Naive thymus-derived CD4-positive, alpha-beta T cell (primary cell): ENCODE measurements around the gene ATP7B. TPM values are rescaled to one million over a fixed set of nuclear protein-coding genes. Genes with fewer than 3 reads are reported as not detected.

Experiments used
- ATAC-seq: fragments of 150-1000 bp; cut with Tn5 transposase; 2 replicates; pipeline ENCODE4 v1.10.0; 2021; ENCODE audit warnings: mild to moderate bottlenecking, moderate library complexity
- CTCF ChIA-PET: fragments of 350-600 bp; sonication (Branson Sonifier 250); formaldehyde crosslinking; loops from one replicate; lab custom pipeline; 2021; ENCODE audit warnings: antibody characterized with exemption; lab: Charles Lee
- POLR2A ChIA-PET: fragments of 350-600 bp; sonication (Branson Sonifier 250); formaldehyde crosslinking; loops from one replicate; lab custom pipeline; 2021; ENCODE audit warnings: antibody characterized with exemption, inconsistent platforms; lab: Charles Lee
- DNase-seq, 9 donors: peaks; one replicate each; pipeline versions ENCODE4 v3.0.0 to v3.0.0-alpha.2; 2020 to 2022; ENCODE audit warnings: mixed read lengths in 1 of 9
- H3K27ac ChIP-seq: one replicate; pipeline ENCODE4 v1.7.0; 2013; ENCODE audit warnings: mild to moderate bottlenecking, low read depth, low read length, moderate library complexity
- H3K27me3 ChIP-seq, 2 donors: one replicate each; pipeline ENCODE4 v1.7.0; 2013; ENCODE audit warnings: low read length in 2 of 2, mild to moderate bottlenecking in 2 of 2, moderate library complexity in 2 of 2; ENCODE audit not compliant: control insufficient read depth in 2 of 2, insufficient read depth in 2 of 2
- H3K36me3 ChIP-seq, 3 experiments: 1 replicate in 2 of 3; 2 replicates in 1 of 3; pipeline ENCODE4 v1.7.0; 2013; ENCODE audit warnings: low read length in 3 of 3, mild to moderate bottlenecking in 3 of 3, moderate library complexity in 1 of 3; ENCODE audit not compliant: insufficient read depth in 3 of 3, control insufficient read depth in 2 of 3
- H3K4me1 ChIP-seq, 2 donors: one replicate each; pipeline ENCODE4 v1.7.0; 2013; ENCODE audit warnings: low read length in 2 of 2, mild to moderate bottlenecking in 2 of 2, moderate library complexity in 1 of 2; ENCODE audit not compliant: control insufficient read depth in 2 of 2, insufficient read depth in 2 of 2
- H3K4me3 ChIP-seq: 2 replicates; pipeline ENCODE4 v1.7.0; 2013; ENCODE audit warnings: mild to moderate bottlenecking, low read length
- H3K9me3 ChIP-seq, 3 experiments: 1 replicate in 2 of 3; 2 replicates in 1 of 3; pipeline ENCODE4 v1.7.0; 2013; ENCODE audit warnings: low read length in 3 of 3; ENCODE audit not compliant: control insufficient read depth in 2 of 3
- H3K27ac Mint-ChIP-seq, 9 donors: one replicate each; pipeline ENCODE4 v1.8.0; 2020 to 2022; ENCODE audit warnings: mixed read lengths in 9 of 9, mild to moderate bottlenecking in 8 of 9, moderate library complexity in 5 of 9, inconsistent platforms in 2 of 9
- H3K27me3 Mint-ChIP-seq, 5 donors: one replicate each; pipeline ENCODE4 v1.8.0; 2021 to 2022; ENCODE audit warnings: mixed read lengths in 5 of 5, mild to moderate bottlenecking in 1 of 5
- H3K36me3 Mint-ChIP-seq, 5 donors: one replicate each; pipeline ENCODE4 v1.8.0; 2020 to 2022; ENCODE audit warnings: mixed read lengths in 5 of 5, mild to moderate bottlenecking in 3 of 5, inconsistent platforms in 1 of 5
- H3K4me1 Mint-ChIP-seq, 7 donors: one replicate each; pipeline ENCODE4 v1.8.0; 2020 to 2022; ENCODE audit warnings: mixed read lengths in 7 of 7, mild to moderate bottlenecking in 3 of 7, inconsistent platforms in 1 of 7
- H3K4me3 Mint-ChIP-seq, 10 donors: one replicate each; pipeline ENCODE4 v1.8.0; 2020 to 2022; ENCODE audit warnings: mild to moderate bottlenecking in 10 of 10, mixed read lengths in 10 of 10, moderate library complexity in 6 of 10, inconsistent platforms in 2 of 10
- H3K9me3 Mint-ChIP-seq, 11 donors: one replicate each; pipeline ENCODE4 v1.8.0; 2020 to 2022; ENCODE audit warnings: mixed read lengths in 11 of 11, mild to moderate bottlenecking in 4 of 11, inconsistent platforms in 1 of 11, moderate library complexity in 1 of 11
- intact Hi-C, 2 donors: fragments of 100-400 bp; cut with micrococcal nuclease; formaldehyde crosslinking; loops; one replicate each; pipeline ENCODE4 v1.15.1; 2023
- polyA plus RNA-seq, 2 donors: library from polyadenylated mRNA; unstranded; fragments of 300-500 nt; fragmentation: Illumina TruSeq; gene quantifications; one replicate each; pipeline ENCODE4 v1.2.3, GENCODE V29; 2021
- total RNA-seq, 6 experiments: library from RNA in 5 of 6; stranded (reverse) in 5 of 6; gene quantifications; 1 replicate in 5 of 6; 2 replicates in 1 of 6; pipeline ENCODE4 v1.2.3 and lab custom pipeline; 2021 to 2026

The ATP7B gene
- total and polyA plus RNA-seq, 7 experiments from 2014 or later: 0.18 to 1.4 (median 1.3) TPM

- ChIA-PET CTCF (interaction anchor here (1.3 kb wide), 1 partner anchor 30 kb away, joined by 3 read pairs; no protein-coding TSS in a partner anchor), POLR2A (no interaction called here)
- Mint-ChIP-seq H3K4me3 (no peak overlapping the region), H3K27me3 (peaks cover 3 to 33% (median 8%) of the 10 kb centered on the region in 5 donors), H3K27ac (no peak overlapping the region), H3K36me3 (no peaks in the 10 kb centered on the region), H3K9me3 (no peaks in the 10 kb centered on the region), H3K4me1 (peaks cover 0 to 7% (median 4%) of the 10 kb centered on the region in 7 donors)
- H3K4me1 ChIP-seq: no peaks in the 10 kb centered on the region
- no peak overlapping the region for H3K4me3 ChIP-seq
- H3K36me3 ChIP-seq: no peaks in the 10 kb centered on the region
- no peak for ATAC-seq
- H3K27me3 ChIP-seq: no peaks in the 10 kb centered on the region
- DNase-seq: no peak
- no peak overlapping the region for H3K27ac ChIP-seq
- no peaks in the 10 kb centered on the region for H3K9me3 ChIP-seq
- intact Hi-C loops: loop anchor here in 1 of 2 donors (5.0 kb wide), 1 partner anchor 233 kb away; no protein-coding TSS in a partner anchor
Observed at GRCh38 chr13:52004511-52005170, 6.6 kb downstream of the ATP7B start.

GRCh38 chr13:52003541-52003940, 7.7 kb downstream of the ATP7B start:
- Mint-ChIP-seq H3K4me1 (peaks cover 0 to 7% (median 4%) of the 10 kb centered on the region in 7 donors), H3K4me3 (no peak overlapping the region), H3K9me3 (no peaks in the 10 kb centered on the region), H3K27ac (no peak overlapping the region), H3K27me3 (peaks cover 0 to 27% (median 5%) of the 10 kb centered on the region in 5 donors), H3K36me3 (no peaks in the 10 kb centered on the region)
- ATAC-seq (no peak), DNase-seq (no peak)
- ChIA-PET POLR2A (no interaction called here), CTCF (interaction anchor here (0.7 to 1.3 kb wide), 2 partner anchors 29 to 40 kb away, joined by 3 read pairs; no protein-coding TSS in a partner anchor)
- no peaks in the 10 kb centered on the region for H3K9me3 ChIP-seq
- no peaks in the 10 kb centered on the region for H3K36me3 ChIP-seq
- intact Hi-C loops: loop anchor here in 1 of 2 donors (5.0 kb wide), 1 partner anchor 234 kb away; no protein-coding TSS in a partner anchor
- no peaks in the 10 kb centered on the region for H3K4me1 ChIP-seq
- no peak overlapping the region for H3K4me3 ChIP-seq
- H3K27ac ChIP-seq: no peak overlapping the region
- no peaks in the 10 kb centered on the region for H3K27me3 ChIP-seq

- no peak for DNase-seq
- no peaks in the 10 kb centered on the region for H3K4me1 ChIP-seq
- H3K9me3 ChIP-seq: no peaks in the 10 kb centered on the region
- peaks cover 0 to 7% (median 4%) of the 10 kb centered on the region in 7 donors for H3K4me1 Mint-ChIP-seq
- H3K27me3 Mint-ChIP-seq: peaks cover 0 to 28% (median 4%) of the 10 kb centered on the region in 5 donors
- CTCF ChIA-PET: interaction anchor here (0.6 to 1.3 kb wide), 3 partner anchors 29 to 614 kb away, joined by 3 to 8 read pairs (median 4); no protein-coding TSS in a partner anchor
- H3K4me3 ChIP-seq: no peak overlapping the region
- H3K27ac Mint-ChIP-seq: no peak overlapping the region
- H3K4me3 Mint-ChIP-seq: no peak overlapping the region
- H3K27me3 ChIP-seq: no peaks in the 10 kb centered on the region
- POLR2A ChIA-PET: no interaction called here
- ATAC-seq: no peak
- no peaks in the 10 kb centered on the region for H3K36me3 Mint-ChIP-seq
- H3K36me3 ChIP-seq: no peaks in the 10 kb centered on the region
- no peak overlapping the region for H3K27ac ChIP-seq
- intact Hi-C loops: loop anchor here in 1 of 2 donors (5.0 kb wide), 1 partner anchor 235 kb away; no protein-coding TSS in a partner anchor
- no peaks in the 10 kb centered on the region for H3K9me3 Mint-ChIP-seq
Observed at GRCh38 chr13:52002361-52002760, 8.9 kb downstream of the ATP7B start.

- H3K36me3 ChIP-seq: no peaks in the 10 kb centered on the region
- no peak overlapping the region for H3K4me3 ChIP-seq
- H3K27ac Mint-ChIP-seq: no peak overlapping the region
- no peaks in the 10 kb centered on the region for H3K36me3 Mint-ChIP-seq
- intact Hi-C loops: loop anchor here (1.0 to 5.0 kb wide), 6 partner anchors 11 to 449 kb away; partner anchors contain the start of genes ALG11 (in 2 of the 2) and VPS36 (in 1 of the 2)
- H3K4me3 Mint-ChIP-seq: no peak overlapping the region
- DNase-seq (peak in 6 of 9 donors; percentile 16 to 49 (median 38)), ATAC-seq (peak; percentile 83)
- POLR2A ChIA-PET: interaction anchor here (0.7 kb wide), 1 partner anchor 106 kb away, joined by 5 read pairs; no protein-coding TSS in a partner anchor
- no peaks in the 10 kb centered on the region for H3K9me3 ChIP-seq
- no peaks in the 10 kb centered on the region for H3K27me3 ChIP-seq
- H3K4me1 Mint-ChIP-seq: peaks cover 0 to 7% (median 4%) of the 10 kb centered on the region in 7 donors
- CTCF ChIA-PET: interaction anchor here (0.7 to 1.4 kb wide), 6 partner anchors 26 to 237 kb away, joined by 3 to 8 read pairs (median 4); no protein-coding TSS in a partner anchor
- no peak overlapping the region for H3K27ac ChIP-seq
- peaks cover 0 to 35% (median 4%) of the 10 kb centered on the region in 5 donors for H3K27me3 Mint-ChIP-seq
- no peaks in the 10 kb centered on the region for H3K9me3 Mint-ChIP-seq
- no peaks in the 10 kb centered on the region for H3K4me1 ChIP-seq
Observed at GRCh38 chr13:52001120-52001731, 10.0 kb downstream of the ATP7B start.

- peaks cover 0 to 34% (median 4%) of the 10 kb centered on the region in 5 donors for H3K27me3 Mint-ChIP-seq
- ChIA-PET POLR2A (no interaction called here), CTCF (interaction anchor here (1.3 to 1.6 kb wide), 3 partner anchors 25 to 202 kb away, joined by 5 to 7 read pairs (median 6); no protein-coding TSS in a partner anchor)
- no peak for ATAC-seq
- intact Hi-C loops: loop anchor here in 1 of 2 donors (5.0 kb wide), 1 partner anchor 237 kb away; no protein-coding TSS in a partner anchor
- no peaks in the 10 kb centered on the region for H3K9me3 Mint-ChIP-seq
- H3K4me1 Mint-ChIP-seq: peaks cover 0 to 10% (median 4%) of the 10 kb centered on the region in 7 donors
- no peaks in the 10 kb centered on the region for H3K4me1 ChIP-seq
- H3K27ac Mint-ChIP-seq: peak overlapping the region in 2 of 9 donors; percentile 14 to 17
- H3K36me3 Mint-ChIP-seq: no peaks in the 10 kb centered on the region
- no peaks in the 10 kb centered on the region for H3K36me3 ChIP-seq
- no peaks in the 10 kb centered on the region for H3K9me3 ChIP-seq
- no peak overlapping the region for H3K27ac ChIP-seq
- DNase-seq: no peak
- no peaks in the 10 kb centered on the region for H3K27me3 ChIP-seq
- no peak overlapping the region for H3K4me3 Mint-ChIP-seq
- H3K4me3 ChIP-seq: no peak overlapping the region
Observed at GRCh38 chr13:51999921-52000320, 11.3 kb downstream of the ATP7B start.

GRCh38 chr13:51999510-51999911, 11.7 kb downstream of the ATP7B start:
- no peak overlapping the region for H3K27ac ChIP-seq
- CTCF ChIA-PET: interaction anchor here (0.6 to 1.6 kb wide), 3 partner anchors 128 to 203 kb away, joined by 3 to 7 read pairs (median 5); no protein-coding TSS in a partner anchor
- Mint-ChIP-seq H3K27me3 (peaks cover 0 to 36% (median 4%) of the 10 kb centered on the region in 5 donors), H3K9me3 (no peaks in the 10 kb centered on the region), H3K4me3 (no peak overlapping the region), H3K4me1 (peaks cover 0 to 10% (median 4%) of the 10 kb centered on the region in 7 donors), H3K27ac (peak overlapping the region in 1 of 9 donors; percentile 14), H3K36me3 (no peaks in the 10 kb centered on the region)
- no peak overlapping the region for H3K4me3 ChIP-seq
- H3K36me3 ChIP-seq: no peaks in the 10 kb centered on the region
- ATAC-seq: no peak
- POLR2A ChIA-PET: interaction anchor here (0.6 kb wide), 1 partner anchor 220 kb away, joined by 3 read pairs; no protein-coding TSS in a partner anchor
- no peaks in the 10 kb centered on the region for H3K9me3 ChIP-seq
- DNase-seq: no peak
- H3K27me3 ChIP-seq: no peaks in the 10 kb centered on the region
- H3K4me1 ChIP-seq: no peaks in the 10 kb centered on the region
- intact Hi-C loops: no loop called here
